H1 (cell line): ENCODE data around the gene ATP7A. TPM values are rescaled to one million over a fixed set of nuclear protein-coding genes. Genes with fewer than 3 reads are reported as not detected.

Source experiments
- CTCF ChIA-PET: fragments of 300-600 bp; sonication (Branson Sonifier 250); formaldehyde crosslinking; loops from one replicate; lab custom pipeline; 2021; ENCODE audit not compliant: partially characterized antibody; lab: Charles Lee
- POLR2A ChIA-PET: fragments of 300-600 bp; sonication (Branson Sonifier 250); formaldehyde crosslinking; loops from one replicate; lab custom pipeline; 2021; ENCODE audit warnings: inconsistent platforms; ENCODE audit not compliant: partially characterized antibody; lab: Charles Lee
- DNase-seq, 2 experiments: peaks; one replicate each; pipeline versions ENCODE4 v3.0.0 to v3.0.0-alpha.2; 2010 to 2022; ENCODE audit warnings: low spot score in 2 of 2, low read depth in 1 of 2, mixed read lengths in 1 of 2
- FAIRE-seq: peaks from 2 replicates; lab custom pipeline; 2011; peaks lifted over from hg19 to GRCh38; lab: Jason Lieb, UNC
- H2AFZ ChIP-seq: 2 replicates; pipeline ENCODE4 v1.8.1; 2012; ENCODE audit warnings: low read length, inconsistent platforms
- H2AK5ac ChIP-seq: 2 replicates; pipeline ENCODE4 v1.6.1; 2013; ENCODE audit warnings: low read depth, low read length
- H2BK120ac ChIP-seq: replicated peaks from 2 replicates; pipeline ENCODE3; 2013; ENCODE audit warnings: low read depth, low read length, inconsistent platforms
- H2BK12ac ChIP-seq: 2 replicates; pipeline ENCODE4 v1.6.1; 2013; ENCODE audit warnings: low read depth, low read length
- H2BK15ac ChIP-seq: 2 replicates; pipeline ENCODE4 v1.6.1; 2013; ENCODE audit warnings: low read length
- H2BK20ac ChIP-seq: 2 replicates; pipeline ENCODE4 v1.6.1; 2013; ENCODE audit warnings: low read length
- H2BK5ac ChIP-seq: 2 replicates; pipeline ENCODE4 v1.6.1; 2013; ENCODE audit warnings: low read depth, low read length
- H3K14ac ChIP-seq: 2 replicates; pipeline ENCODE4 v1.6.1; 2013; ENCODE audit warnings: inconsistent platforms; ENCODE audit not compliant: insufficient read length
- H3K18ac ChIP-seq: 2 replicates; pipeline ENCODE4 v1.6.1; 2013; ENCODE audit warnings: low read length; ENCODE audit errors: extremely low read depth
- H3K23ac ChIP-seq: 2 replicates; pipeline ENCODE4 v1.6.1; 2013; ENCODE audit warnings: inconsistent platforms; ENCODE audit not compliant: insufficient read length
- H3K23me2 ChIP-seq: 2 replicates; pipeline ENCODE4 v1.6.1; 2013; ENCODE audit warnings: low read depth, low read length
- H3K27ac ChIP-seq: 2 replicates; pipeline ENCODE4 v1.6.1; 2011; ENCODE audit warnings: low read depth, low read length, inconsistent platforms
- H3K27me3 ChIP-seq, 4 experiments: replicated peaks in 1 of 4; 1 replicate in 1 of 4; 2 replicates in 3 of 4; pipeline versions ENCODE4 v1.6.1 to v1.8.1; 2011 to 2013; ENCODE audit warnings: low read length in 3 of 4, mild to moderate bottlenecking in 3 of 4, inconsistent platforms in 2 of 4, mixed read lengths in 2 of 4, moderate library complexity in 1 of 4; ENCODE audit not compliant: control insufficient read depth in 3 of 4, insufficient read depth in 3 of 4; ENCODE audit errors: extremely low read depth in 1 of 4
- H3K36me3 ChIP-seq, 4 experiments: 2 replicates each; pipeline versions ENCODE4 v1.6.1 to v1.8.1; 2011 to 2013; ENCODE audit warnings: mild to moderate bottlenecking in 4 of 4, low read length in 3 of 4, moderate library complexity in 2 of 4, control low read depth in 1 of 4, inconsistent platforms in 1 of 4; ENCODE audit not compliant: insufficient read depth in 4 of 4, control insufficient read depth in 2 of 4
- H3K4ac ChIP-seq: replicated peaks from 2 replicates; pipeline ENCODE3; 2013; ENCODE audit warnings: low read length, low read depth, mixed read lengths, inconsistent platforms; ENCODE audit not compliant: insufficient read length
- H3K4me1 ChIP-seq, 4 experiments: replicated peaks in 1 of 4; 1 replicate in 1 of 4; 2 replicates in 3 of 4; pipeline versions ENCODE4 v1.6.1 to v1.8.1; 2011 to 2013; ENCODE audit warnings: low read length in 3 of 4, inconsistent platforms in 2 of 4, mixed read lengths in 1 of 4; ENCODE audit not compliant: insufficient read depth in 4 of 4, control insufficient read depth in 3 of 4
- H3K4me2 ChIP-seq, 2 experiments: 2 replicates each; pipeline versions ENCODE4 v1.6.1 to v1.8.1; 2011 to 2013; ENCODE audit warnings: low read depth in 2 of 2, low read length in 2 of 2, control low read depth in 1 of 2, inconsistent platforms in 1 of 2, mild to moderate bottlenecking in 1 of 2; ENCODE audit not compliant: insufficient read depth in 1 of 2
- H3K4me3 ChIP-seq, 4 experiments: fragments of 200-600, 300-600 bp in 1 of 4; sonication (generic), shearing (Covaris generic), sonication (Bioruptor Twin) in 1 of 4; 2 replicates each; pipeline versions ENCODE4 v1.5.1 to v1.8.1; 2011 to 2016; ENCODE audit warnings: low read length in 4 of 4, low read depth in 3 of 4, control low read depth in 2 of 4, inconsistent platforms in 2 of 4, mild to moderate bottlenecking in 2 of 4, mixed read lengths in 1 of 4, moderate library complexity in 1 of 4; ENCODE audit not compliant: insufficient read depth in 2 of 4; ENCODE audit errors: extremely low read depth in 1 of 4
- H3K56ac ChIP-seq: replicated peaks from 2 replicates; pipeline ENCODE3; 2013; ENCODE audit warnings: low read depth, mild to moderate bottlenecking, mixed read lengths, low read length, inconsistent platforms; ENCODE audit not compliant: insufficient read length
- H3K79me1 ChIP-seq: 2 replicates; pipeline ENCODE4 v1.6.1; 2013; ENCODE audit warnings: low read depth, low read length, control low read depth
- H3K79me2 ChIP-seq, 2 experiments: 2 replicates each; pipeline versions ENCODE4 v1.6.1 to v1.8.1; 2012 to 2013; ENCODE audit warnings: low read length in 2 of 2, mild to moderate bottlenecking in 2 of 2, inconsistent platforms in 1 of 2; ENCODE audit not compliant: insufficient read depth in 2 of 2, control insufficient read depth in 1 of 2
- H3K9ac ChIP-seq, 4 experiments: replicated peaks in 1 of 4; 1 replicate in 1 of 4; 2 replicates in 3 of 4; pipeline versions ENCODE4 v1.6.1 to v1.8.1; 2011 to 2013; ENCODE audit warnings: low read depth in 3 of 4, low read length in 3 of 4, control low read depth in 2 of 4, mild to moderate bottlenecking in 2 of 4, moderate library complexity in 2 of 4, inconsistent platforms in 1 of 4; ENCODE audit errors: extremely low read depth in 1 of 4
- H3K9me3 ChIP-seq, 2 experiments: 2 replicates each; pipeline versions ENCODE4 v1.6.1 to v1.8.1; 2012 to 2013; ENCODE audit warnings: mild to moderate bottlenecking in 2 of 2, moderate library complexity in 2 of 2, control low read depth in 1 of 2, inconsistent platforms in 1 of 2, low read depth in 1 of 2, low read length in 1 of 2, mixed read lengths in 1 of 2; ENCODE audit not compliant: insufficient read depth in 2 of 2
- H4K20me1 ChIP-seq, 2 experiments: replicated peaks in 1 of 2; 2 replicates each; pipeline versions ENCODE3 to v1.8.1; 2011 to 2013; ENCODE audit warnings: inconsistent platforms in 2 of 2, low read length in 2 of 2, mild to moderate bottlenecking in 1 of 2; ENCODE audit not compliant: insufficient read depth in 2 of 2, control insufficient read depth in 1 of 2
- H4K5ac ChIP-seq: 2 replicates; pipeline ENCODE4 v1.6.1; 2013; ENCODE audit warnings: low read length, low read depth, mixed read lengths, inconsistent platforms; ENCODE audit not compliant: insufficient read length
- H4K8ac ChIP-seq: 2 replicates; pipeline ENCODE4 v1.8.0; 2013; ENCODE audit warnings: mild to moderate bottlenecking, moderate library complexity, low read length, inconsistent platforms; ENCODE audit not compliant: insufficient read depth; ENCODE audit errors: extremely low read depth
- H4K91ac ChIP-seq: replicated peaks from 2 replicates; pipeline ENCODE3; 2013; ENCODE audit warnings: low read length, mixed read lengths, inconsistent platforms; ENCODE audit not compliant: insufficient read length
- ASH2L ChIP-seq: fragments of 200-600, 300-600 bp; sonication (generic); IDR thresholded peaks from one replicate; pipeline ENCODE4 v1.7.1; 2017; ENCODE audit warnings: low read length
- CEBPB ChIP-seq: IDR thresholded peaks from 2 replicates; pipeline ENCODE4 v1.6.1; 2012; ENCODE audit warnings: low read depth, low read length
- EP300 ChIP-seq, 2 experiments: IDR thresholded peaks; 1 replicate in 1 of 2; 2 replicates in 1 of 2; pipeline ENCODE4 v1.6.1; 2011 to 2012; ENCODE audit warnings: low read depth in 2 of 2, low read length in 2 of 2, mild to moderate bottlenecking in 2 of 2, borderline replicate concordance in 1 of 2, inconsistent platforms in 1 of 2, moderate library complexity in 1 of 2
- GABPA ChIP-seq: IDR thresholded peaks from 2 replicates; pipeline ENCODE4 v1.6.1; 2011; ENCODE audit warnings: mild to moderate bottlenecking, low read length, moderate library complexity, borderline replicate concordance; ENCODE audit not compliant: insufficient read depth
- NANOG ChIP-seq: IDR thresholded peaks from 2 replicates; pipeline ENCODE4 v1.6.1; 2011; ENCODE audit warnings: low read length, low read depth, mild to moderate bottlenecking, inconsistent platforms; ENCODE audit not compliant: insufficient read depth, poor library complexity, severe bottlenecking
- POLR2A ChIP-seq, 2 experiments: IDR thresholded peaks; 1 replicate in 1 of 2; 2 replicates in 1 of 2; pipeline ENCODE4 v1.6.1; 2011; ENCODE audit warnings: low read depth in 2 of 2, low read length in 2 of 2, mild to moderate bottlenecking in 2 of 2; ENCODE audit errors: control extremely low read depth in 1 of 2
- RNF2 ChIP-seq: fragments of 200-900, 300-1000 bp; sonication (generic); IDR thresholded peaks from 2 replicates; pipeline ENCODE4 v1.7.1; 2016; ENCODE audit warnings: borderline replicate concordance, low read depth, mild to moderate bottlenecking, antibody characterized with exemption, low read length; ENCODE audit not compliant: poor library complexity, severe bottlenecking; ENCODE audit errors: missing control alignments
- SIN3A ChIP-seq, 2 experiments: IDR thresholded peaks in 1 of 2; conservative IDR thresholded peaks in 1 of 2; 2 replicates each; pipeline ENCODE4 v1.6.1; 2011 to 2012; ENCODE audit warnings: low read length in 2 of 2, improper control_type of control experiment in 1 of 2, low read depth in 1 of 2, mild to moderate bottlenecking in 1 of 2
- SIX5 ChIP-seq: IDR thresholded peaks from 2 replicates; pipeline ENCODE4 v1.6.1; 2011; ENCODE audit warnings: mild to moderate bottlenecking, low read depth, low read length
- SP1 ChIP-seq: IDR thresholded peaks from 2 replicates; pipeline ENCODE4 v1.6.1; 2011; ENCODE audit warnings: low read depth, low read length
- TBP ChIP-seq: IDR thresholded peaks from 2 replicates; pipeline ENCODE4 v1.6.1; 2011; ENCODE audit warnings: low read depth, low read length, improper control_type of control experiment
- TCF12 ChIP-seq: IDR thresholded peaks from 2 replicates; pipeline ENCODE4 v1.6.1; 2011; ENCODE audit warnings: low read depth, mild to moderate bottlenecking, low read length
- WGBS, 2 experiments: shearing (Covaris generic) in 1 of 2; methylation state at CpG; one replicate each; pipeline versions ENCODE4 v1.1.6 to v1.1.7; 2013 to 2015; ENCODE audit warnings: low lambda C conversion rate in 2 of 2, mixed read lengths in 2 of 2, inconsistent platforms in 1 of 2, low coverage in 1 of 2, missing lambda C conversion rate in 1 of 2; ENCODE audit not compliant: insufficient replicate concordance in 2 of 2, insufficient coverage in 1 of 2, insufficient read length in 1 of 2; ENCODE audit errors: extremely low coverage in 1 of 2, missing lambda C conversion rate in 1 of 2; 5-methylcytosine and 5-hydroxymethylcytosine counted together
- polyA plus RNA-seq, 7 experiments: library from polyadenylated mRNA; depleted of rRNA in 3 of 7; stranded (reverse) in 5 of 7; unstranded in 2 of 7; fragments of >200 nt in 5 of 7; fragments of 200-250 nt in 2 of 7; gene quantifications; 1 replicate in 5 of 7; 2 replicates in 1 of 7; 4 replicates in 1 of 7; pipeline versions ENCODE4 v1.2.1 to v1.2.3, GENCODE V29; 2011 to 2013; ENCODE audit warnings: missing spikeins in 2 of 7, mixed read lengths in 2 of 7
- total RNA-seq: library from RNA; stranded (reverse); fragmentation: NEBNext Ultra II Directional; extraction: Animal tissue kit (Norgen Biotek cat#: 25700); gene quantifications from 2 replicates; pipeline ENCODE4 v1.2.1, GENCODE V29; 2021

Gene ATP7A
- total and polyA plus RNA-seq, 2 of the 8 experiments (the other 6 are each of a cell fraction or from before 2014, with no cell fraction given), result 0.73 to 2.8 TPM

GRCh38 chrX:77900688-77901087 lies 9.8 kb upstream of the ATP7A start:
- Histone ChIP-seq H3K9me3 (no peaks in the 10 kb centered on the region), H3K18ac (no peak overlapping the region), H3K79me1 (no peaks in the 10 kb centered on the region), H3K4ac (no peak overlapping the region), H3K79me2 (peaks cover 4 to 34% of the 10 kb centered on the region in 2 experiments; a peak in 3 of 4 replicates), H2AK5ac (no peak overlapping the region), H4K91ac (no peak overlapping the region), H3K23ac (no peak overlapping the region), H2AFZ (no peak overlapping the region), H3K36me3 (peaks cover 0 to 18% (median 10%) of the 10 kb centered on the region in 4 experiments; a peak in 4 of 8 replicates), H3K23me2 (no peaks in the 10 kb centered on the region), H3K9ac (peak overlapping the region in 1 of 4 experiments; percentile 48; a peak in 1 of 7 replicates), H4K20me1 (no peaks in the 10 kb centered on the region), H2BK15ac (no peak overlapping the region), H3K4me1 (no peaks in the 10 kb centered on the region), H3K27ac (no peak overlapping the region), H3K4me2 (peak overlapping the region; percentile 62 to 63), H2BK20ac (no peak overlapping the region), H4K5ac (no peak overlapping the region), H2BK5ac (no peak overlapping the region), H2BK12ac (no peak overlapping the region), H3K14ac (no peak overlapping the region), H3K4me3 (peak overlapping the region; percentile 82 to 100 (median 88)), H3K56ac (no peak overlapping the region), H4K8ac (no peak overlapping the region), H3K27me3 (no peaks in the 10 kb centered on the region), H2BK120ac (no peak overlapping the region)
- no peak for FAIRE-seq
- WGBS, 2 experiments, result 85% methylated on average over 1 of the region's 1 CpG; no CpG with 5 or more reads in 1 of the 2 experiments
- no peak for DNase-seq
- POLR2A ChIA-PET, result interaction anchor here (0.7 to 4.0 kb wide), 2 partner anchors 10 to 97 kb away, joined by 3 to 32 read pairs; partner anchors contain the start of gene ATP7A
- CTCF ChIA-PET, result interaction anchor here (0.9 to 2.3 kb wide), 3 partner anchors 124 to 129 kb away, joined by 3 to 7 read pairs (median 3); no protein-coding TSS in a partner anchor
- TF ChIP-seq SIN3A (conservative IDR thresholded peaks at IDR 0.05 in 1 of 2, IDR thresholded peaks at IDR 0.05 in 1 of 2; ENCODE audit: low read depth in 1 of 2, low read length in 2 of 2) (no peak), SIX5 (no peak), GABPA (no peak), TCF12 (no peak), SP1 (no peak), TBP (no peak), EP300 (IDR thresholded peaks at IDR 0.05; ENCODE audit: borderline replicate concordance in 1 of 2, low read depth in 2 of 2, low read length in 2 of 2) (no peak), RNF2 (no peak), ASH2L (no peak), NANOG (no peak), POLR2A (IDR thresholded peaks at IDR 0.05; ENCODE audit: control extremely low read depth in 1 of 2, low read depth in 2 of 2, low read length in 2 of 2) (no peak), CEBPB (no peak)
